CD4-positive, alpha-beta T cell (primary cell): Measurements from ENCODE around the gene URB2. TPM values are rescaled to one million over a fixed set of nuclear protein-coding genes. Genes with fewer than 3 reads are reported as not detected.

Experiments
- ATAC-seq: fragments of 200-7000 bp; cut with Tn5 transposase; one replicate; pipeline ENCODE4 v1.10.0; 2022; ENCODE audit warnings: mild to moderate bottlenecking; ENCODE audit not compliant: poor library complexity
- CTCF ChIA-PET: fragments of 350-600 bp; sonication (Branson Sonifier 250); formaldehyde crosslinking; loops from one replicate; lab custom pipeline; 2021; ENCODE audit warnings: antibody characterized with exemption, inconsistent platforms; lab: Charles Lee
- POLR2A ChIA-PET: fragments of 350-600 bp; sonication (Branson Sonifier 250); formaldehyde crosslinking; loops from one replicate; lab custom pipeline; 2021; ENCODE audit warnings: antibody characterized with exemption, inconsistent platforms; lab: Charles Lee
- DNase-seq, 14 experiments: peaks; one replicate each; pipeline ENCODE4 v3.0.0-alpha.2; 2013 to 2020; ENCODE audit warnings: mixed read lengths in 2 of 14
- H3K27ac ChIP-seq, 2 donors: one replicate each; pipeline versions ENCODE4 v1.5.1 to v1.7.0; 2013; ENCODE audit warnings: low read length in 2 of 2, low read depth in 1 of 2, mild to moderate bottlenecking in 1 of 2
- H3K27me3 ChIP-seq, 2 experiments: 1 replicate in 1 of 2; 2 replicates in 1 of 2; pipeline versions ENCODE4 v1.6.1 to v1.7.0; 2013; ENCODE audit warnings: low read length in 2 of 2, control low read depth in 1 of 2, mild to moderate bottlenecking in 1 of 2, moderate library complexity in 1 of 2; ENCODE audit not compliant: insufficient read depth in 2 of 2, control insufficient read depth in 1 of 2
- H3K36me3 ChIP-seq: one replicate; pipeline ENCODE4 v1.6.1; 2013; ENCODE audit warnings: low read length, control low read depth; ENCODE audit not compliant: insufficient read depth
- H3K4me1 ChIP-seq: one replicate; pipeline ENCODE4 v1.6.1; 2013; ENCODE audit warnings: low read length, control low read depth; ENCODE audit not compliant: insufficient read depth
- H3K4me3 ChIP-seq: one replicate; pipeline ENCODE4 v1.5.1; 2013; ENCODE audit warnings: mild to moderate bottlenecking, low read length, moderate library complexity
- H3K9me3 ChIP-seq, 2 experiments: 1 replicate in 1 of 2; 2 replicates in 1 of 2; pipeline versions ENCODE4 v1.6.1 to v1.7.0; 2013; ENCODE audit warnings: low read length in 2 of 2, mild to moderate bottlenecking in 2 of 2, control low read depth in 1 of 2, moderate library complexity in 1 of 2; ENCODE audit not compliant: control insufficient read depth in 1 of 2, insufficient read depth in 1 of 2
- H3K27ac Mint-ChIP-seq: one replicate; pipeline ENCODE4 v1.8.0; 2020; ENCODE audit warnings: mixed read lengths
- H3K27me3 Mint-ChIP-seq: one replicate; pipeline ENCODE4 v1.8.0; 2021; ENCODE audit warnings: mixed read lengths
- H3K36me3 Mint-ChIP-seq: one replicate; pipeline ENCODE4 v1.8.0; 2021; ENCODE audit warnings: low read depth, mixed read lengths
- H3K4me1 Mint-ChIP-seq: one replicate; pipeline ENCODE4 v1.8.0; 2021; ENCODE audit warnings: low read depth, mixed read lengths
- H3K4me3 Mint-ChIP-seq: one replicate; pipeline ENCODE4 v1.8.0; 2020; ENCODE audit warnings: mild to moderate bottlenecking, mixed read lengths
- H3K9me3 Mint-ChIP-seq: one replicate; pipeline ENCODE4 v1.8.0; 2020; ENCODE audit warnings: mixed read lengths
- CTCF ChIP-seq: fragments of 200-600 bp; IDR thresholded peaks from one replicate; pipeline ENCODE4 v1.8.0; 2022; ENCODE audit warnings: antibody characterized with exemption, mild to moderate bottlenecking
- intact Hi-C, 2 experiments: fragments of 100-400 bp; cut with DNase I in 1 of 2; cut with micrococcal nuclease in 1 of 2; formaldehyde crosslinking; loops; one replicate each; pipeline versions ENCODE4 v1.15.1 to v1.9.0; 2023 to 2025; cut with DNase I, micrococcal nuclease
- total RNA-seq, 174 experiments: library from RNA in 2 of 174; stranded (reverse) in 2 of 174; gene quantifications; one replicate each; pipeline ENCODE4 v1.2.3 and lab custom pipeline; 2021 to 2026

URB2 gene
- total RNA-seq, 2 experiments from 2014 or later: 4.1 to 4.2 TPM

GRCh38 chr1:229709500-229710013, 83.5 kb downstream of the URB2 start:
- Mint-ChIP-seq H3K27ac (no peak overlapping the region), H3K27me3 (peaks cover 5% of the 10 kb centered on the region), H3K36me3 (no peaks in the 10 kb centered on the region), H3K4me3 (no peak overlapping the region), H3K4me1 (no peaks in the 10 kb centered on the region), H3K9me3 (no peaks in the 10 kb centered on the region)
- intact Hi-C loops: no loop called here
- no peaks in the 10 kb centered on the region for H3K9me3 ChIP-seq
- no peak overlapping the region for H3K27ac ChIP-seq
- DNase-seq: no peak
- no peak for ATAC-seq
- no peaks in the 10 kb centered on the region for H3K36me3 ChIP-seq
- no peak overlapping the region for H3K4me3 ChIP-seq
- POLR2A ChIA-PET: no interaction called here
- CTCF ChIA-PET: no interaction called here
- H3K4me1 ChIP-seq: no peaks in the 10 kb centered on the region
- no peaks in the 10 kb centered on the region for H3K27me3 ChIP-seq
- TF ChIP-seq CTCF: no peak

Other genes with a start within 250 kb of the URB2 start
- gene ACTA1, start 192.2 kb upstream of the URB2 start, total RNA-seq: not detected
- 10 to 100 TPM; 42.0 to 45.3 TPM for gene NUP133, start 117.9 kb upstream of the URB2 start, total RNA-seq
- 10 to 100 TPM in 1 of 2 experiments, 1 to 10 TPM in 1; 9.8 to 11.0 TPM for gene ABCB10, start 67.5 kb upstream of the URB2 start, total RNA-seq
- gene TAF5L, start 125 bp upstream of the URB2 start, total RNA-seq: 10 to 100 TPM; 19.5 to 21.9 TPM